ENCODE measurements around the gene RANBP9. TPM values are rescaled to one million over a fixed set of nuclear protein-coding genes. Genes with fewer than 3 reads are reported as not detected.
A peak's percentile ranks its signal among the peaks of the same experiment; 100 is the strongest.

RANBP9 gene
- total and polyA plus RNA-seq, 9 of the 15 experiments (the other 6 are each of a cell fraction or from before 2014, with no cell fraction given): 27.5 to 130 (median 61.5) TPM

- Histone ChIP-seq H2AFZ (ENCODE audit: low read depth, low read length) (no peak overlapping the region; the same call in 1 of the 2 replicates), H4K20me1 (replicated peaks; ENCODE audit: control insufficient read depth, insufficient read depth, low read length) (no peaks in the 10 kb centered on the region), H3K4me2 (ENCODE audit: insufficient read depth, low read length) (no peak overlapping the region), H3K27ac (ENCODE audit: extremely low read depth, low read depth, low read length) (no peak overlapping the region), H3K4me3 (no peak overlapping the region), H3K9ac (ENCODE audit: insufficient read depth in 1 of 2, low read depth in 2 of 2, low read length in 2 of 2) (no peak overlapping the region), H3K79me2 (ENCODE audit: control insufficient read depth, insufficient read depth, low read length) (no peaks in the 10 kb centered on the region), H3K9me1 (ENCODE audit: control insufficient read depth, insufficient read depth, low read length) (no peaks in the 10 kb centered on the region), H3K36me3 (ENCODE audit: control insufficient read depth, insufficient read depth, low read length) (no peaks in the 10 kb centered on the region), H3K4me1 (replicated peaks in 1 of 2; ENCODE audit: control insufficient read depth in 2 of 2, insufficient read depth in 2 of 2, low read length in 2 of 2) (no peaks in the 10 kb centered on the region; a peak in 1 of 5 replicates), H3K9me3 (replicated peaks; ENCODE audit: control insufficient read depth, insufficient read depth, low read depth, low read length) (no peaks in the 10 kb centered on the region), H3K27me3 (ENCODE audit: control insufficient read depth in 2 of 2, insufficient read depth in 2 of 2, low read length in 2 of 2) (no peaks in the 10 kb centered on the region)
- BruUV-seq (replicated peaks): no TSS peak
- ChIA-PET POLR2A (interaction anchor here (0.6 to 1.2 kb wide), 2 partner anchors 13 to 383 kb away, joined by 3 read pairs; no protein-coding TSS in a partner anchor), CTCF (ENCODE audit: low intra/inter-chr PET ratio) (no interaction called here)
- WGBS (ENCODE audit: insufficient coverage, low coverage, missing lambda C conversion rate): 20% methylated on average over 4 of the region's 4 CpGs
- intact Hi-C loops (cut with micrococcal nuclease): no loop called here
- FAIRE-seq: no peak
- in situ Hi-C loops (cut with MboI): no loop called here
- no peak for DNase-seq (ENCODE audit: extremely low read depth in 1 of 4, low spot score in 3 of 4)
- ATAC-seq: peak; percentile 58
- TF ChIP-seq, protein P1, sequence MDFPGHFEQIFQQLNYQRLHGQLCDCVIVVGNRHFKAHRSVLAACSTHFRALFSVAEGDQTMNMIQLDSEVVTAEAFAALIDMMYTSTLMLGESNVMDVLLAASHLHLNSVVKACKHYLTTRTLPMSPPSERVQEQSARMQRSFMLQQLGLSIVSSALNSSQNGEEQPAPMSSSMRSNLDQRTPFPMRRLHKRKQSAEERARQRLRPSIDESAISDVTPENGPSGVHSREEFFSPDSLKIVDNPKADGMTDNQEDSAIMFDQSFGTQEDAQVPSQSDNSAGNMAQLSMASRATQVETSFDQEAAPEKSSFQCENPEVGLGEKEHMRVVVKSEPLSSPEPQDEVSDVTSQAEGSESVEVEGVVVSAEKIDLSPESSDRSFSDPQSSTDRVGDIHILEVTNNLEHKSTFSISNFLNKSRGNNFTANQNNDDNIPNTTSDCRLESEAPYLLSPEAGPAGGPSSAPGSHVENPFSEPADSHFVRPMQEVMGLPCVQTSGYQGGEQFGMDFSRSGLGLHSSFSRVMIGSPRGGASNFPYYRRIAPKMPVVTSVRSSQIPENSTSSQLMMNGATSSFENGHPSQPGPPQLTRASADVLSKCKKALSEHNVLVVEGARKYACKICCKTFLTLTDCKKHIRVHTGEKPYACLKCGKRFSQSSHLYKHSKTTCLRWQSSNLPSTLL (IDR thresholded peaks at IDR 0.05): no peak
- 0 out of 2 replicates have a peak, but pooled peaks have one; percentile 19 for TF ChIP-seq CTBP1 (IDR thresholded peaks at IDR 0.05; ENCODE audit: borderline replicate concordance)
- no peak for TF ChIP-seq CAMTA2 (CRISPR knock-in tag; conservative IDR thresholded peaks at IDR 0.05)
- TF ChIP-seq, protein P2, sequence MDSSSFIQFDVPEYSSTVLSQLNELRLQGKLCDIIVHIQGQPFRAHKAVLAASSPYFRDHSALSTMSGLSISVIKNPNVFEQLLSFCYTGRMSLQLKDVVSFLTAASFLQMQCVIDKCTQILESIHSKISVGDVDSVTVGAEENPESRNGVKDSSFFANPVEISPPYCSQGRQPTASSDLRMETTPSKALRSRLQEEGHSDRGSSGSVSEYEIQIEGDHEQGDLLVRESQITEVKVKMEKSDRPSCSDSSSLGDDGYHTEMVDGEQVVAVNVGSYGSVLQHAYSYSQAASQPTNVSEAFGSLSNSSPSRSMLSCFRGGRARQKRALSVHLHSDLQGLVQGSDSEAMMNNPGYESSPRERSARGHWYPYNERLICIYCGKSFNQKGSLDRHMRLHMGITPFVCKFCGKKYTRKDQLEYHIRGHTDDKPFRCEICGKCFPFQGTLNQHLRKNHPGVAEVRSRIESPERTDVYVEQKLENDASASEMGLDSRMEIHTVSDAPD (CRISPR knock-in tag; IDR thresholded peaks at IDR 0.05): no peak
- TF ChIP-seq, protein P3, sequence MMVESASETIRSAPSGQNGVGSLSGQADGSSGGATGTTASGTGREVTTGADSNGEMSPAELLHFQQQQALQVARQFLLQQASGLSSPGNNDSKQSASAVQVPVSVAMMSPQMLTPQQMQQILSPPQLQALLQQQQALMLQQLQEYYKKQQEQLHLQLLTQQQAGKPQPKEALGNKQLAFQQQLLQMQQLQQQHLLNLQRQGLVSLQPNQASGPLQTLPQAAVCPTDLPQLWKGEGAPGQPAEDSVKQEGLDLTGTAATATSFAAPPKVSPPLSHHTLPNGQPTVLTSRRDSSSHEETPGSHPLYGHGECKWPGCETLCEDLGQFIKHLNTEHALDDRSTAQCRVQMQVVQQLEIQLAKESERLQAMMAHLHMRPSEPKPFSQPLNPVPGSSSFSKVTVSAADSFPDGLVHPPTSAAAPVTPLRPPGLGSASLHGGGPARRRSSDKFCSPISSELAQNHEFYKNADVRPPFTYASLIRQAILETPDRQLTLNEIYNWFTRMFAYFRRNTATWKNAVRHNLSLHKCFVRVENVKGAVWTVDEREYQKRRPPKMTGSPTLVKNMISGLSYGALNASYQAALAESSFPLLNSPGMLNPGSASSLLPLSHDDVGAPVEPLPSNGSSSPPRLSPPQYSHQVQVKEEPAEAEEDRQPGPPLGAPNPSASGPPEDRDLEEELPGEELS (CRISPR knock-in tag; IDR thresholded peaks at IDR 0.05; ENCODE audit: borderline replicate concordance): no peak
- TF ChIP-seq ZNF830 (CRISPR knock-in tag; IDR thresholded peaks at IDR 0.05): no peak
- TF ChIP-seq CREM (IDR thresholded peaks at IDR 0.05; ENCODE audit: low read depth): no peak
- no peak for TF ChIP-seq SMARCC2 (IDR thresholded peaks at IDR 0.05; ENCODE audit: low read depth)
Measured at GRCh38 chr6:13724182-13724581, 12.5 kb upstream of the RANBP9 start.

Data from K562 (cell line).